Upper lobe of left lung (tissue), 4 donors: ENCODE results near the gene PPA1.
"Not testable (repeated sequence)": the region's sequence is repeated elsewhere in the genome, so short reads cannot be mapped to it uniquely, and the experiment has no call there.

Experiments
- CTCF ChIP-seq, 6 experiments: fragments of 450-650 bp in 4 of 6; fragments of 200-600 bp in 2 of 6; sonication (generic) in 2 of 6; IDR thresholded peaks; one replicate each; pipeline ENCODE4 v1.5.1; 2016 to 2019; ENCODE audit warnings: antibody characterized with exemption in 6 of 6
- EP300 ChIP-seq, 4 donors: sonication (generic); formaldehyde crosslinking; IDR thresholded peaks; one replicate each; pipeline ENCODE4 v1.5.1; 2017; ENCODE audit warnings: antibody characterized with exemption in 4 of 4, control low read depth in 2 of 4
- POLR2A ChIP-seq, 4 donors: fragments of 450-650 bp; IDR thresholded peaks; one replicate each; pipeline ENCODE4 v1.5.1; 2016 to 2017; ENCODE audit warnings: antibody characterized with exemption in 4 of 4, mild to moderate bottlenecking in 2 of 4

- not testable (repeated sequence) for TF ChIP-seq POLR2A, EP300, CTCF (IDR thresholded peaks at IDR 0.05)
Measured at GRCh38 chr10:70239986-70240385, 6.8 kb upstream of the PPA1 start.
